ENCODE measurements around the gene OSR1. TPM values are rescaled to one million over a fixed set of nuclear protein-coding genes. Genes with fewer than 3 reads are reported as not detected.

OSR1 gene
- total and polyA plus RNA-seq, 9 of the 15 experiments (the other 6 are each of a cell fraction or from before 2014, with no cell fraction given) = not detected

GRCh38 chr2:19347619-19348562, 10.5 kb downstream of the OSR1 start:
- ChIA-PET POLR2A (interaction anchor here (0.5 to 2.0 kb wide), 9 partner anchors 9 to 1915 kb away, joined by 3 to 6 read pairs (median 3); partner anchors contain the start of gene RAD51AP2), CTCF (ENCODE audit: low intra/inter-chr PET ratio) (no interaction called here)
- DNase-seq (ENCODE audit: extremely low read depth in 1 of 4, low spot score in 3 of 4) = peak; percentile 96 to 97 (median 97)
- Histone ChIP-seq H3K36me3 (ENCODE audit: control insufficient read depth, insufficient read depth, low read length) (no peaks in the 10 kb centered on the region), H2AFZ (ENCODE audit: low read depth, low read length) (peak overlapping the region; percentile 99), H3K4me3 (peak overlapping the region; percentile 56), H3K9me3 (replicated peaks; ENCODE audit: control insufficient read depth, insufficient read depth, low read depth, low read length) (no peaks in the 10 kb centered on the region), H4K20me1 (replicated peaks; ENCODE audit: control insufficient read depth, insufficient read depth, low read length) (no peaks in the 10 kb centered on the region), H3K9ac (ENCODE audit: insufficient read depth in 1 of 2, low read depth in 2 of 2, low read length in 2 of 2) (peak overlapping the region; percentile 86 to 97), H3K9me1 (ENCODE audit: control insufficient read depth, insufficient read depth, low read length) (no peaks in the 10 kb centered on the region), H3K27ac (ENCODE audit: extremely low read depth, low read depth, low read length) (peak overlapping the region; percentile 83), H3K79me2 (ENCODE audit: control insufficient read depth, insufficient read depth, low read length) (peaks cover 11% of the 10 kb centered on the region; the same call in 2 of the 3 replicates), H3K4me2 (ENCODE audit: insufficient read depth, low read length) (peak overlapping the region; percentile 79), H3K4me1 (replicated peaks in 1 of 2; ENCODE audit: control insufficient read depth in 2 of 2, insufficient read depth in 2 of 2, low read length in 2 of 2) (peaks cover 0 to 17% of the 10 kb centered on the region in 2 experiments; a peak in 3 of 5 replicates), H3K27me3 (ENCODE audit: control insufficient read depth in 2 of 2, insufficient read depth in 2 of 2, low read length in 2 of 2) (peaks cover 11 to 31% of the 10 kb centered on the region in 2 experiments; a peak in 4 of 5 replicates)
- BruUV-seq (replicated peaks) = TSS peak; percentile 81
- 2% methylated on average over 53 of the region's 76 CpGs for WGBS (ENCODE audit: insufficient coverage, low coverage, missing lambda C conversion rate)
- in situ Hi-C loops (cut with MboI) = no loop called here
- ATAC-seq = peak; percentile 95
- intact Hi-C loops (cut with micrococcal nuclease) = no loop called here
- FAIRE-seq = peak; percentile 91
- no peak for TF ChIP-seq ZNF445 (CRISPR knock-in tag; IDR thresholded peaks at IDR 0.05; ENCODE audit: low read depth)
- TF ChIP-seq UBTF (IDR thresholded peaks at IDR 0.05; ENCODE audit: borderline replicate concordance in 1 of 2, low read depth in 2 of 2, low read length in 2 of 2) = no peak
- TF ChIP-seq ETS2 (tag; IDR thresholded peaks at IDR 0.05; ENCODE audit: borderline replicate concordance, poor library complexity, severe bottlenecking) = no peak
- TF ChIP-seq COPS2 (conservative IDR thresholded peaks at IDR 0.05) = no peak
- peak; percentile 55 for TF ChIP-seq MGA (IDR thresholded peaks at IDR 0.05)
